Hematopoietic multipotent progenitor cell (in vitro differentiated cells): ENCODE data around the gene TMEM203. TPM values are rescaled to one million over a fixed set of nuclear protein-coding genes. Genes with fewer than 3 reads are reported as not detected.

Source experiments
- DNase-seq, 3 donors: peaks; one replicate each; pipeline ENCODE4 v3.0.0-alpha.2; 2011 to 2015; ENCODE audit warnings: low read depth in 2 of 3, low spot score in 2 of 3
- total RNA-seq: library from RNA; depleted of rRNA; stranded (reverse); fragments of >200 nt; gene quantifications from one replicate; pipeline ENCODE4 v1.2.3, GENCODE V29; 2012

TMEM203 gene
- total RNA-seq, 1 donor, result 35.5 TPM

DNA sequence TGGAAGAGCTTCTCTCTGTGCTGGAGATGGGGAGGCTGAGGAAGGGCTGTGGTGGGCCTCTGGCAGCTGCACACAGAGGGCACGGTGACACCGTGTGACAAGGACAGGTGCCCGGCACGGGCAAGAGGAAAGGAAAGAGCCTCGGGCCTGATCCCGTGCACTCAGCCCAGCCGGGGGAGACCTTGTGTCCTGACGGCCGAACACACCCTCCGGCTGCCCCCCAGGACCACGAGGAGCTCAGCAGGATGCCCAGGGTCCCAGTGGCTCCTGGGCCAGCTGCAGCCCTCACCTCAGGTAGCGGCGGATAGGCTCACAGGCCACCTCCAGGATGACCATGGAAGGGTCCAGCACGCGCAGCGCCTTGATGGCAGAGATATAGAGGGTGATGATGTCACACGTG lies 22.6 kb downstream of the TMEM203 start:
- no peak for DNase-seq

DNA sequence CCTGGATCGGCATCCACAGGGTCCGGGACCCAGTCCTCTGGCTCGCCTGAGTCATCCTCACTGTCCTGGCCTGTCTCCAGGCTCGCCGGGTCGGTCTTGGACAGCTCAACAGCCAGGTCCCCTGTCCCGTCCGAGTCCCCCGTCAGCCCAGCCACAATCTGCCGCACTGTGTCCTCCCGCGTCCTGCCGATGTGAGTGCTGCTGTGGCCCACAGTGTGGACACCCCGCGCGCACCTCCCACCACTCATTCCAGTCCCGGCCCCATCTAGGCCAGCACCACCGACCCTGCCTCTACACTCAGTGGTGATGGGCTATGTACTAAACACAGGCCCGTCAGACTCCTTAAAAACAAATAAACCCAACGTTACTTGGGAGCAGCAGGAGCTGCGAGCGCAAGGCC lies 23.8 kb downstream of the TMEM203 start:
- DNase-seq, result no peak

DNA sequence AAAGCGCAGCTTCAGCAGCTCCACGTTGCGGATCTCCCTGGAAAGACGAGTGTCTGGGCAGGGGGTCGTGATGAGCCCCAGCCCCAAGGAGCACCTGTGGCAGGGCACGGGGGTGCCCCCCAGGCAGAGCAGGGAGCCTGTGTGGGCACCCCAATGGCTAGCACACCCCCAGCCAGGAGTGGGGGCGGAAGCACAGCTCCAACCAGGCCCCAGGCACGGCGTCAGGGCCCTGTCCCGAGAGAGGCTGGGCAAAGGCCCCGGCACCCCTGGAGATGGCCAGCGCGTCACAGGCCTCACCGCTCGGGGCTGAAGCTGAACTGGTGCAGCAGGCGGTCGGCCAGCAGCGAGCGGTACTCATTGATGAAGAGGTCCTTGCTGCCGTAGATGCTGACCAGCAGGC lies 25.0 kb downstream of the TMEM203 start:
- no peak for DNase-seq

DNA sequence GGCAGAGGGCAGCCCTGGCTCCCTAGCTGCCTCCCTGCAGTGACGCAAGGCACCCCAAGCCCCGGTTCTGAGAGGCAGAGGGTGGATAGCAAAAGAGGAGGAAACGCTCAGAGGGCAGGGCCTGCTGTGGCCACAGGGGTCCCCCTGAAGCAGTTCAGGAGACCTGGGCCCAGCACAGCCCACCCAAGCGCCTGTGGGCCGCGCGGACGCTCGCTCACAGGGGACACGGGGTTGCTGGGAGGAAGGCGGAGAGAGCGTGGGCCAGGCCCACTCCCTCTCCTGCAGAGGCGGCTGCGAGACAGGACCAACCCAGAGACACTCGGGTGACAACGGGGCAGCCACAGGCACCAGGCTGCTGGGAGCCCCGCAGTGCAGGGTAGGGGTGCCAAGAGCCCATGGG lies 25.7 kb downstream of the TMEM203 start:
- DNase-seq, result no peak

DNA sequence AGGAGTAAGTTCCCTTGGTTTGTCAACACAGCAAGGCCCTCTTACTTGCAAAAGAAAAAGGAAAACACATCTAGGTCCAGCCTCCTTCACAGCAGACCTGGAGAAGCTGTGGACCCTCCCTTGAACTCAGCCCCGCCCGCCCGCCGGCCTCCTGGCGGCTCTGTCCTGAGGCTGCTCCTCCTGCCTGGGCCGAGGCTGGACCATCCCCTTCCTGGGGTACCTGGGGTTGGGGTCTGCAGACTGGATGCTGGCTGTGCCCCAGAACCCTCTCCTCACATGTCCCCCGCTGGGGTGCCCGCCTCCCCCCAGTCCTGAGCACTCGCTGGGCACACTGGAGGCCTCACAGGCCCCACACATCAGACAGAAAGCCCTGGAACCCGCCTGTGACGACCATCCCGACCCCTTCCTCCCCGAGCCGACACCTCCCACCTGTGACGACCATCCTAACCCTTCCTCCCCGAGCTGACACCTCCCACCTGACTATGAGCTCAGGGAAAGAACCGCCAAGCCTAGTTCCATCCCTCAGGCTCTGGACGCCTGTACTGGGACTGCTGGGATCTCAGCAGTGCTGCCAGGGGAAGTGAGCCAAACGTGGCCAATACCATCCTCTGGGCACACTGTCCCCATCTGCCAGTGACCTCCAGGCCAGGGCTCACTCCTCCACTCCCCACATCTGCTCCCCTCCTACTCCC lies 26.4 kb downstream of the TMEM203 start:
- no peak for DNase-seq

DNA sequence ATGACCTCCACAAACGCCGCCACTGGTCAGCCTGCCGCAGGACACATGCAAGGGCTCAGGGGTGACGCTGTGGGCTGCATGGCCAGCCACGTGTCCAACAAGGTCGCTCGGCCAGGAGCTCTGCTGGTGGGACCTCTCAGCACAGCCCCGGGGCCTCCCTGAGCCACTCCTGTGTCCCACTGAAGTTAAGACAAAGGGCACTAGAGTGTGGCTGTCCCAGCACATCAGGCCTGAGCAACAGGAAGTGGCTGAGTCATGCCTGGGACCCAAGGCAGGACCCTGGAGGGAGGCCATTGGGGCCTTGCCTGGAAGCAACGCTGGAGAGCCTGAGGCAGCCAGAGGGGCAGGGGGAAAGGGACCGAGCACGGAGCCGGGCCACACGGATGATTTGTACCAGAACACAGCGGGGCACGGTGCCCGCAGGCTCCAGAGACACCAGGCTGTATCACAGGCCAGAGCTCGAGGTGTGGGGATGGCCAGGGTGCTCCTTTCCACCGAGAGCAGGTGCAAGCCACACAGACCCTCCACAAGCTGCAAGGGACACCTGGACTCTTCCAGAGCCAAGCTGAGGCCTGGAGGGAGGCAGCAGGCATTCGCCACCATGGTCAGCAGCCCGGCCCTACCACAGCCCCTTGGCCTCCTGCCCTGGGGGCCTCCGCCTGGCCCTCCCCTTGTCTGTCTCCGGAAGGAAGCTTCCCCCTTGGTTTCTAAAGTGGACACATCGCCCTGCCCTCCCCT lies 27.1 kb downstream of the TMEM203 start:
- no peak for DNase-seq

DNA sequence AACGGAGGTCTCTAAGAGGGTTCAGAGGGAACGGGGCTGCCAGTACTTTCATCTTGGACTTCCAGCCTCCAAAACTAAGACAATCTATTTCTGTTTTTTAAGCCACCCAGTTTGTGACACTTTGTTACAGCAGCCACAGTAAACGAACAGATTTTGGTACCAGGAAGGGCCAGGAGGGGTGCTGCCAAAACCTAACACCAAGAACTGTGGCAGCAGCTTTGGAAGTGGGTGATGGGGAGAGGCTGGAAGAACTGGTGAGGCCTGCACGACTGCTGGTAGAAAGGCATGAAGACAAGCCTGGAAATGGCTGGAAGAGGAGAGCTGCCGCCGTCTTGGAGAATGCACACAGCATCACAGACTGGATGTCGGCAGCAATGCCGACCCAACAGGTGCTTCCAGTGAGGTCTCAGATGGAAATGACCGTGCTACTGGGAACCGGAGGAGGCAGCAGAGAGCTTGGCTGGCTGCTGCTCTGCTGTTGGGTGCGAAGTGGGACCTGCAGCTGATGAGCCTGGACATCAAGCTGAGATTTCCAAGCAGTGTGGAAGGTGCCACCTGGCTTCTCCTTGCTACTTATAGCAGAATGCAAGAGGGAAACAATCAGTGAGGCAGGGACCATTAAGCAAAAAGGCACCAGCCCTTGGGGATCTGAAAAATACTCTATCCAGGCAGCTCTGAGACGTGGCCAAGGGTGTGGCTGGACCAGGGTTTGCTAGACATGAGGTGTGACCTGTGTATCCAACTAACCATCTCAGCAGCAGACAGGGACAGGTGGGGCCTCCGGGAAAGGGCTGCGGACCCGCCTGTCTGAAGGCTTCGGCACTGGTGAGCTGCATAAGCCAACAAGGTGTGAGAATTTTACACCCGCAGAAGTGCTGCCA lies 28.9 kb downstream of the TMEM203 start:
- DNase-seq, result peak in 1 of 3 donors; percentile 37

DNA sequence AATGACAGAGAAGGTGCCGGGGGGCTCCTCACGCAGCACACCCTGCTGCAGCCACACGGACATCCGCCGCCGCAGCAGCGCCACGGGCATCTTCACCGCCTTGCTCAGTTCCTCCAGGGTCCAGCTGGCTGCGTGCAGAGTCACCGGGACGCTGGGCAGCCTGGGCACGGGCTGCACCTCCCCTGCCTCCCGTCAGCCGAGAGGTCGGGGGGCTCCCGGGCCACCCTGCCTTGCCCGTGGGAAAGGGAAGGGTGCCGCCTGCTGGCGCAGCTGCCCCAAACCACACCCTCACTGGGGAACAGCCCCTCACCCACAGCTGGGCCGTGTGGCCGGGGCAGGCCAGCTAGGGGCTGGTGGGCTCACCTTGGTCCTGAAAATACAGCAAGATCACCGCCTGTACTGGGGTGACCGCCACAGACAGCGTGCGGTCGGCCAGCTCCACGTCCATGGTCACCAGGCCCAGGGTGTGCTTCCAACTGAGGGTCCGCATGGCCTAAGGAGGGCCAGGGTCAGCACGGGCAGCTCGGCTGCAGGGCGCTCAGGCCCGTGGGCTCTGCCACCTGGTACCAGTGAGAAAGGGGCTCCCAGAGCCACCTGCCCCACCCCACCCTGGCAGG lies 30.0 kb downstream of the TMEM203 start:
- no peak for DNase-seq

DNA sequence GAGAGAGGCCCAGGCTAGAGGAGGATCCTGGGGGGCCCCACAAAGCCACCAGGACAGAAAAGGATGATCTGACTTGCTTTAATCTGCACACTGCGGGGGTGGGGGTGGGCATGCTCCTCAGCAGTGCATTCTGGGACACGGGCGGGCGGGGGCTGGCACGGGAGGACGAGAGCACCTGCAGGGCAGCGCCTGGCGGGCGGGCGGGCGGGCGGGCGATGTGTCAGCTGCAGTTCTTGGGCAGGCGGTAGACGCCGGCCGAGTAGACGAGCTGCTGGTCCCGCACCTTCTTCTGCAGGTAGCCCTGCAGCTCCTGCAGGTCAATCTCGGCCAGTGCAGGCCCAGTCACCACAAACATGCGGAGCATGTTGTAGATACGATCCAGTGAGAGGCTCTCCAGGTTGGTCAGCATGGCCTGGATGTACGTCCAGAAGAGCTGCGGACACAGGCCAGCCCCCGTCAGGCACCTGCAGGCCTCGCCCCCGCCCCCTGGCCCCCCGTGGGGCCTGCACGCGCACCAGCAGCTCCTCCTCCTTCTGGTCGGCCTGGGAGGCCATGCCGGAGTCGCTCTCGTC lies 30.6 kb downstream of the TMEM203 start:
- no peak for DNase-seq

DNA sequence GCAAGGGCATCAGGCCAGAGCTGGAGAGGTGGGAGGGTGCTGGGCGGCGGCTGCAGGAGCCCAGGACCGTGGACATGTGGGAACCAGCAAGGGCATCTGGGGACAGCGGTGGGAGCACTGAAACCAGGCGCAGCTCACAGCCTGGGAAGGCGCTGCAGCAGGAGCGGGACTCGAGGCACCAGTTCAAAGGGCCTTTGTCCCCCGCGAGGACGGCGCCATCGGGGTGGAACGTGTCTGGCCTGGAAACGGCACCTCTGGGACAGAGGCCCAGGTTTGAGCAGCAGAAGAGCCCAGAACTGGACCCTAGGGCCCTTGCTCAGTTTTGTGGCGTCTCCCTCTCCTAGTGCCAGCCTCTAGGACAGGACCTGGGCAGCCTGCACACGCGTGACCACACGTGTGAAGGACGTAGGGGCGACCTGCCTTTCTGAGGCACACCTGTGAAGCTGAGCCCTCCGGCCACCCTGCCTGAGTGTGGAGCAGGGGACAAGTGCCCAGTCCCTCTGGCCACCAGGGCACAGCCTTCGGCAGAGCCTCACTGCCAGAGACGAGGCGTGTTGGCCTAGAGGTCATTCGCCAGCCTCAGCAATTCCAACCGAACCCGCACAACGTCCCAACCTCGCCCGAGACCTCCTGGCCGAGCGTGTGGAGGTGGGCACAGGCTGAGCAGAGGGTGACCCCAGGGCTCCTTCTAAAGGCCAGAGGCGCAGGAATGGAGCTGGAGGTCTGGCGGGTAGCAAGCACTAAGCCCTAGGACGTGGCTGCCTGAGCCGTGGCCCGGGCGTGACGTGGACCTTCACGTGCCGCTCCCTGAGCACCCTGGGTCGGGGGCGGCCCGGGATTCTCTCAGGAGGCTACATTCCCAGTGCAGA lies 31.4 kb downstream of the TMEM203 start:
- no peak for DNase-seq

DNA sequence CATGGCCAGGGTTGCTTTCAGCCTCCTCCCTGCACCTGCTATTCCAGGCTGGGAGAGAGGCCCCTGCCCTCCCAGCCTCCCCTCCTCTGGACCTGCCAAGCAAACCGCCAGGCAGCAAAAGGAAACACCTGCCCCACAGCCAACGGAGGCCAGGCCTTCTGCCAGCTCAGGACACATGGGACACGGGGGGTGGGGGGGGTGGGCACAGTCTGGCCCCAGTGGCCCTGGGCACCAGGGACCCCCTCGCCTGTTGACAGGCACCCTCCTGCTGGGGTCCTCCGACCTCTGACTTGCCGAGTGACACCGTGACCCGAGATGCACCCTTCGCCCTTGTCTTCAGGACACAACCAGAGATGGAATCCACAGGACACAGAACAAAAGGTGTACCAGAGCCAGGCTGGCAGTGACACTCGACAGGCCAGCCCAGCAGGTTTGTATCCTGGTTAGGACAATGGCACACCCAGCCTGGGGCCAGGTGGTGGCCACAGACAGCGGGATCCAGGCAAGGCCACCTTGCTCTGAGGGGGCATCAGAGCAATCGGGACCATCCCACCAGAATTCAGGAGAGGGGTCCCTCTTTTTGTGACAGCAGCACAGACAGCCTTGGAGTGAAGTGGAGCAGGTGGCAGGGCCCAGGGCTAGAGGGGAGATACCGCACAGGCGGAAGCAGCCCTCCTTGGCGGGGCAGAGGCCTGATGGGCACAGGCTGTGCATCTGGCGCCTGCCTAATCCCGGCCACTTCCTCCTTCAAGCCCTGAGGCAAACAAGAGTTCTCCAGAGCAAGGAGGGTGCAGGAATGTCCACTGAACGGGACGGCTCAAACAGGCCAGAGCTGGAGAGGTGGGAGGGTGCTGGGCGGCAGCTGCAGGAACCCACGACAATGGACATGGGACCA lies 32.3 kb downstream of the TMEM203 start:
- peak in 1 of 3 donors; percentile 45 for DNase-seq

DNA sequence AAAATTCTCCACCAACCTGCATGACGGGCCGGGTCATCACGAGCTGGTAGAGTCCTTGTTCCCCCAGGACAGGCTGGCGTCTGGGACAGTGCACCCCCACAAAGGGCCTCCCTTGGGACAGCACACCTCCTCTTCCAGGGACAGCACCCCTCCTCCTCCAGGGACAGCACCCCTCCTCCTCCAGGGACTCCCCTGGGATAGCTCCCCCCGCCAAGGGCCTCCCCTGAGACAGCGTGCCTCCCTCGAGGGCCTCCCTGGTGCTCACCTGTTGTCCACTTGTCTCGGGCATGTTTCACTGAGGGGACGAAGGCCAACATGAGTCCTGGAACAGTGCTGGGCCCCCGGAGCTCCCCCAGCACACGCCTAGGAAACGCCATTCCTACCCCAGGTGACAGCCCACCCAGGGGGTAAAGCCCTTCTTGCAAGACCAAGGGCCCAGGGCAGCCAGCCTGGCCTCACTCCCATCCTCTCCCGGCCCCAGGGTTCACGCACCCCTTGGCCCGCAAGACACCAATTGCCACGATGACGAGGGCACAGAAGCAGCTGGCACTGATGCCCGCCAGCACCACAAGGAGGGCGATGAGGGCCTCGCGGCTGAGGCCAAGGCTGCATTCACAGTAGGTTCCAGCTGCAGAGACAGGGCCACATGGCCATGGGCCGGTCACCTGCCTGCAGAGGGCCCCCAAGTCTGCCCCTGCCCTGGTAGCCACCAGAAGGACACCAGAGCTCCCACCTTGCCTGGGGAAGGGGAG lies 34.1 kb downstream of the TMEM203 start:
- no peak for DNase-seq

DNA sequence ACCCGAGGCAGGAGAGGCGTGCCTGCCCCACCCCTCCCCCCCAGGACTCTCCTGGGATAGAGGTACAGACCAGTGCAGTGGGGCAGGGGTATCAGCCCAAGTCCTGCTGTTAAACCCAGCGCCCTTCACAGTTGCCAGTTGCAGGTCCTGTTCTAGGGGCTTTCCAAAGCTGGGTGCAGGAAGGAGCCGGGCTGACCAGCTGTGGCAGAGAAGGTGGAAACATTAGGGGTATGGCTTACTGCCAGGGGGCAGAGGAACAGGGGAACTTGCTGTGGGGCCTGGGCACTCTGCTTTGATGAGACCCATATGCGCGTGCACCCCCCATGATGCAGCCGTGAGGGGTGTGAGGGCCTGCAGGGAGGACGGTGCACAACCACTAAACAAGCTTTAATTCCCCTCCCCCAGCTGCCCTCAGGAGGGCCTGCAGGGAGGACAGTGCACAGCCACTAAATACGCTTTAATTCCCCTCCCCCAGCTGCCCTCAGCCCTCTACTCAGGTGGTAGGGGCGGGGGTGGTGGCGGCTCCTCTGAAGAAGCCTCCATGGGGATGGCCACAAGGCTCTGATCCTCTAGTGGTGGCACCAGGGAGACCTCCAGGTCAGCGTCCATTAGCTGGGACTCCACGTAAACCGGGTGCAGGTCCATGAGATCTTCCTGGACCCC lies 34.8 kb downstream of the TMEM203 start:
- no peak for DNase-seq

DNA sequence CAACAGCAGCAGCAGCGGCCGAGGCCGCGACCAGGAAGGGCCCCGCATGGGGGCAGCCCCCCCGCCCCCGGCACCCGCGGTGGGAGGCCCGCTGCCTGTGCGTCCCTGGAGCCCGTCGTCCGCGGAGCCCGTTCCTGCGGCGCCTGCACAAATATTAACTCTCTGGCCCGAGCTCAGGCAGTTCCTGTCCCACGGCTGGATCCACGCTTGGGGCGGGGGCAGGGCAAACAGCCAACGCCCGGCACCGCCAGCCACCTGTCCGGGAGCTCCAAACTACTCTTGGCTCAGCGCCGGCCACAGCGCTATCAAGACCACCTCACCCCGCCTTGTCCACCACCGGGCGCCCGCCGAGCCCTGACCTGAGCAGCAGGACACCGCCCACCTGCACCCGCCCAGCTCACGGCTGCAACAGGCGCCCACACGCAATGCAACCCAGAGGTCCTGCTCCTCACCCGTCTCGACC lies 35.5 kb downstream of the TMEM203 start, which contains the start of gene LRRC26:
LRRC26 (minus strand) TSS at position 156 of the 463 bp plus-strand sequence; CDS start at position 48, 108 bp downstream.
- no peak for DNase-seq

DNA sequence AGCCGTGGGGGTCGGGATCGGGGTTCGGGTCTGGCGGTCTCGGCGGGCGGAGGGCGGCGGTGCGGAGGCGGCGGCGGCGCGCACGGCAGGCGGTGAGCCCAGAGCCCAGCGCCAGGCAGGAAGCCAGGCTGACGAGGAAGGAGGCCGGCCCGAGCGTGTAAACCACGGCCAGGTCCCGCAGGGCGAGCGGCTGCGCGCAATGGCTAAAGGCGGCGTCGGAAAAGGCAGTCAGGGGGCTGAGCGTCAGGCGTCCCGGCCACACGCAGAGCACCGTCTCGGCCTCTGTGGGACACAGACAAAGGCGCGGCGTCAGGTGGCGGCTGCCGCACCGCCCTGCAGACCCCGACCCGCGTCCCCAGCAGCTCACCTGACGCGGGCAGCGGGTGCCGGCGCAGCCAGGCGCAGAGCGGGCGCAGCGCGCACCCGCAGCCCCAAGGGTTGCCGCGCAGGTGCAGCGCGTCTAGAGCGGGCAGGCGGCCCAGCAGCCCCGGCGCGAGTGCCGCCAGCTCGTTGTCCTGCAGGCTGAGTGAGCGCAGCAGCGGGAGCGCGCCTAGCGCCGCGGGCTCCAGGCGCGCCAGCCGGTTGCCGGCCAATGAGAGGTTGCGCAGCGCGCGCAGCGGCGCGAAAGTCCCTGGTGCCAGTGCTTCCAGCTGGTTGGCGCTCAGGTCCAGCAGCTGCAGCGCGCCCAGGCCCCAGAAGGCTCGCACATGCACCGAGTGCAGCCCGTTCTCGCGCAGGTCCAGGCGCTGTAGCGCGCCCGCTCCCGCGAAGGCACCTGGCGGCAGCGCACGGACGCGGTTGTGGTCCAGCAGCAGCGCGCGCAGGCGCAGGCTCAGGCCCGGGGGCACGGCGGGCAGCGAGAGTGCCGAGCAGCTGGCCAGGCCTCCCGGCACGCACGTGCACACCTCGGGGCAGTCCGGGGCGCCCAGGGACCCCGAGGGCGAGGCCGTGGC lies 36.3 kb downstream of the TMEM203 start:
- no peak for DNase-seq

DNA sequence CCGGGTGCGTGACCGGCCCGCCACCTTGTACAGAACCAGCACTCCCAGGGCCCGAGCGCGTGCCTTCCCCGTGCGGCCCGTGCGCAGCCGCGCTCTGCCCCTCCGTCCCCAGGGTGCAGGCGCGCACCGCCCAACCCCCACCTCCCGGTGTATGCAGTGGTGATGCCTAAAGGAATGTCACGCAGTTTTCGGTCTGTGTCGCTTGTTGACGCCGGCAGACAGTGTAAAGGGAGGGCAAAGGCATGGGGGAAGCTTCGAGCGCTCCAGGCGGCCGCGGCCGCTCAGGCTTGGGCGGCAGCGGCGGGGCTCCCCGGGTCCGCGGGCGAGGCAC lies 36.9 kb downstream of the TMEM203 start:
- DNase-seq, result no peak
